Suprapubic skin (tissue), 3 donors: ENCODE results near the gene SLC35F1.

Experiments used
- POLR2A ChIP-seq, 2 donors: fragments of 450-650 bp; IDR thresholded peaks; one replicate each; pipeline ENCODE4 v1.6.1; 2017; ENCODE audit warnings: antibody characterized with exemption in 2 of 2, mild to moderate bottlenecking in 2 of 2, moderate library complexity in 2 of 2
- TF ChIP-seq, protein P1 (sequence below), 2 donors: fragments of 200-600 bp in 1 of 2; fragments of 450-650 bp in 1 of 2; sonication (generic) in 1 of 2; IDR thresholded peaks; one replicate each; pipeline ENCODE4 v1.5.1; 2016 to 2019; ENCODE audit warnings: antibody characterized with exemption in 2 of 2, mild to moderate bottlenecking in 1 of 2, moderate library complexity in 1 of 2

DNA sequence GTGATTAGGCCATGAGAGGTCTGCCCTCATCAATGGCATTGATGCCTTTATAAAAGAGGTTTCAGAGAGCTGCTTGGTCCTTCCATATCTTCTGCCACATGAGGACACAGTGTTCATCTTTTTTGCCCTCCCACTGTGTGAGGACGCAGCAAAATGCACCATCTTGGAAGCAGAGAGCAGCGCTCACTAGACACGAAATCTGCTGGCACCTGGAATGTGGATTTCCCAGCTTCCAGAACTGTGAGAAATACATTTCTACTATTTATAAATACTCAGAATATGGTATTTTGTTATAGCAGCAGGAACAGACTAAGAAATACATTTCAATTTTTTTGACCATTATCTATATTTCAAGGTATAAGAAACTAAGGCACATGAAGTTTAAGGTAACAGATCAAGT is 24.9 kb downstream of the SLC35F1 start:
- TF ChIP-seq, protein P1, sequence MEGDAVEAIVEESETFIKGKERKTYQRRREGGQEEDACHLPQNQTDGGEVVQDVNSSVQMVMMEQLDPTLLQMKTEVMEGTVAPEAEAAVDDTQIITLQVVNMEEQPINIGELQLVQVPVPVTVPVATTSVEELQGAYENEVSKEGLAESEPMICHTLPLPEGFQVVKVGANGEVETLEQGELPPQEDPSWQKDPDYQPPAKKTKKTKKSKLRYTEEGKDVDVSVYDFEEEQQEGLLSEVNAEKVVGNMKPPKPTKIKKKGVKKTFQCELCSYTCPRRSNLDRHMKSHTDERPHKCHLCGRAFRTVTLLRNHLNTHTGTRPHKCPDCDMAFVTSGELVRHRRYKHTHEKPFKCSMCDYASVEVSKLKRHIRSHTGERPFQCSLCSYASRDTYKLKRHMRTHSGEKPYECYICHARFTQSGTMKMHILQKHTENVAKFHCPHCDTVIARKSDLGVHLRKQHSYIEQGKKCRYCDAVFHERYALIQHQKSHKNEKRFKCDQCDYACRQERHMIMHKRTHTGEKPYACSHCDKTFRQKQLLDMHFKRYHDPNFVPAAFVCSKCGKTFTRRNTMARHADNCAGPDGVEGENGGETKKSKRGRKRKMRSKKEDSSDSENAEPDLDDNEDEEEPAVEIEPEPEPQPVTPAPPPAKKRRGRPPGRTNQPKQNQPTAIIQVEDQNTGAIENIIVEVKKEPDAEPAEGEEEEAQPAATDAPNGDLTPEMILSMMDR (IDR thresholded peaks at IDR 0.05), result no peak
- TF ChIP-seq POLR2A (IDR thresholded peaks at IDR 0.05), result no peak
